GM23338 (cell line): ENCODE measurements around the gene STEAP2. TPM values are rescaled to one million over a fixed set of nuclear protein-coding genes. Genes with fewer than 3 reads are reported as not detected.

ENCODE experiments used
- CREB1 ChIP-seq: fragments of 250-450 bp; sonication (Bioruptor Pico); IDR thresholded peaks from 2 replicates; pipeline ENCODE4 v1.5.0; 2020; ENCODE audit warnings: low read depth, mild to moderate bottlenecking, moderate library complexity
- ETS1 ChIP-seq: IDR thresholded peaks from 2 replicates; pipeline ENCODE4 v1.6.1; 2016; ENCODE audit warnings: antibody characterized with exemption
- EZH2 ChIP-seq: fragments of 200-600 bp; sonication (generic); IDR thresholded peaks from one replicate; pipeline ENCODE4 v1.8.0; 2017; ENCODE audit warnings: antibody characterized with exemption, mild to moderate bottlenecking, low read depth; ENCODE audit not compliant: unreplicated experiment
- JUNB ChIP-seq: IDR thresholded peaks from one replicate; pipeline ENCODE4 v1.6.1; 2016; ENCODE audit warnings: antibody characterized with exemption; ENCODE audit not compliant: unreplicated experiment
- POLR2AphosphoS5 ChIP-seq: IDR thresholded peaks from 2 replicates; pipeline ENCODE4 v1.6.1; 2016; ENCODE audit warnings: antibody characterized with exemption, low read depth
- STAT1 ChIP-seq: IDR thresholded peaks from one replicate; pipeline ENCODE4 v1.6.1; 2016; ENCODE audit warnings: antibody characterized with exemption; ENCODE audit not compliant: unreplicated experiment
- ZNF331 ChIP-seq: fragments of 250-450 bp; sonication (Bioruptor Pico); IDR thresholded peaks from 2 replicates; pipeline ENCODE4 v1.5.0; 2020; ENCODE audit warnings: low read depth, mild to moderate bottlenecking, moderate library complexity
- ZNF462 ChIP-seq: fragments of 250-450 bp; sonication (Bioruptor Pico); IDR thresholded peaks from 2 replicates; pipeline ENCODE4 v1.5.0; 2020; ENCODE audit warnings: mild to moderate bottlenecking, moderate library complexity
- polyA plus RNA-seq: library from polyadenylated mRNA; unstranded; fragments of >200 nt; fragmentation: Nextera tagmentation; extraction: Ambion mirVana; gene quantifications from 2 replicates; pipeline ENCODE4 v1.2.1, GENCODE V29; 2016
- total RNA-seq: library from RNA; depleted of rRNA; stranded (reverse); fragments of >200 nt; shearing (Covaris generic); gene quantifications from 2 replicates; pipeline ENCODE4 v1.2.3, GENCODE V29; 2014

The STEAP2 gene
- total and polyA plus RNA-seq, 2 experiments from 2014 or later: 13.1 to 22.0 TPM

GRCh38 chr7:90191648-90192047, 19.9 kb upstream of the STEAP2 start (continued):
- TF ChIP-seq ZNF462 (CRISPR knock-in tag) (no peak), ZNF331 (no peak), EZH2 (no peak), STAT1 (no peak), POLR2AphosphoS5 (no peak), ETS1 (no peak), CREB1 (CRISPR knock-in tag) (no peak), JUNB (no peak)
